ENCODE data around the gene CCL2. TPM values are rescaled to one million over a fixed set of nuclear protein-coding genes. Genes with fewer than 3 reads are reported as not detected.

The CCL2 gene
- total RNA-seq, 1 donor from 2014 or later, result 7.0 TPM

DNA sequence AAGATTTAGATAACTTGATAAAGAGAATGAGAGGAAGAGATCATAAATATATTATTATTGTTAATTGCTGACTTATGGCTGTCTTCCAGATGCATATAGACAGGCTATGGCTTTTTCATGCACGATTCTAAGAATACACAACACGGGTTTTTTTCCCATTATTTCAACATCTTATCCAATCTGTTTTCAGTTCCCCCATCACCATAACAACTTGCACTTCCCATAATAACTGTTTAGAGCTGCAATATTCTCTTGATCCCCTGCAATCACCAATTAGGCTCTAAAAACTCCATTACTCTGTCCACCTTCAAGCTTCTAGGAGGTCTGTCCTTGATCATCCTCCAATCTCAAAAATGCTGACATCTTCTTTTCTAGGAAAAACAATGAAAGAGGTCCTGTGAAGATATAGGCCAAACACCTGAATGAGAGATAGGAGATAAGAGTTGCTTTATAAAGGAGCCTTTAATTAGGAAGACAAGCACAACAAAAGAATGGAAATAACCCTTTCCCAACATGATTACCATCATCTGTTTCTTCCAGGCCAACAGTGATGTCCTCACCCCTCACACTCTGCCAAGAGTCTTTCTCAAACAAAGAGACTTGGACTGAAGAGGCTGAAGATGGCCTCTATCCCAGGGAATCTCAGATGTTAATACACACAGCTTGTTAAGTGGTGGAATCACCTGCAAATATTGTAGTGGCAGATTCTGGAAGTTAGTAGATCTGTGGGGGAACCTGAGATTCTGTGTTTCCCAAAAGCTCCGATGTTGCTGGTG, 32.2 kb upstream of the CCL2 start:
- no peak for DNase-seq (ENCODE audit: low spot score)
- peaks cover 6% of the 10 kb centered on the region for H3K27me3 Mint-ChIP-seq (ENCODE audit: insufficient read depth, low read depth)
- Histone ChIP-seq H3F3A (ENCODE audit: low read depth) (no peaks in the 10 kb centered on the region), H4K20me1 (ENCODE audit: low read depth) (no peaks in the 10 kb centered on the region), H3K4me1 (no peaks in the 10 kb centered on the region), H3K4me3 (no peak overlapping the region), H3K9ac (no peak overlapping the region), H3K79me2 (ENCODE audit: low read depth) (no peaks in the 10 kb centered on the region), H3K9me3 (ENCODE audit: low read depth) (no peaks in the 10 kb centered on the region), H2AFZ (replicated peaks) (no peak overlapping the region), H3K36me3 (no peaks in the 10 kb centered on the region), H3K4me2 (no peak overlapping the region), H3K27ac (no peak overlapping the region), H3K27me3 (no peaks in the 10 kb centered on the region)
- H3K27ac Mint-ChIP-seq, result no peak overlapping the region
- H3K36me3 Mint-ChIP-seq, result no peaks in the 10 kb centered on the region
- TF ChIP-seq, protein P1, sequence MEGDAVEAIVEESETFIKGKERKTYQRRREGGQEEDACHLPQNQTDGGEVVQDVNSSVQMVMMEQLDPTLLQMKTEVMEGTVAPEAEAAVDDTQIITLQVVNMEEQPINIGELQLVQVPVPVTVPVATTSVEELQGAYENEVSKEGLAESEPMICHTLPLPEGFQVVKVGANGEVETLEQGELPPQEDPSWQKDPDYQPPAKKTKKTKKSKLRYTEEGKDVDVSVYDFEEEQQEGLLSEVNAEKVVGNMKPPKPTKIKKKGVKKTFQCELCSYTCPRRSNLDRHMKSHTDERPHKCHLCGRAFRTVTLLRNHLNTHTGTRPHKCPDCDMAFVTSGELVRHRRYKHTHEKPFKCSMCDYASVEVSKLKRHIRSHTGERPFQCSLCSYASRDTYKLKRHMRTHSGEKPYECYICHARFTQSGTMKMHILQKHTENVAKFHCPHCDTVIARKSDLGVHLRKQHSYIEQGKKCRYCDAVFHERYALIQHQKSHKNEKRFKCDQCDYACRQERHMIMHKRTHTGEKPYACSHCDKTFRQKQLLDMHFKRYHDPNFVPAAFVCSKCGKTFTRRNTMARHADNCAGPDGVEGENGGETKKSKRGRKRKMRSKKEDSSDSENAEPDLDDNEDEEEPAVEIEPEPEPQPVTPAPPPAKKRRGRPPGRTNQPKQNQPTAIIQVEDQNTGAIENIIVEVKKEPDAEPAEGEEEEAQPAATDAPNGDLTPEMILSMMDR (IDR thresholded peaks at IDR 0.05), result no peak
- TF ChIP-seq EZH2phosphoT487 (IDR thresholded peaks at IDR 0.05) (no peak), EZH2 (IDR thresholded peaks at IDR 0.05) (no peak)
- H3K9me3 Mint-ChIP-seq, result no peaks in the 10 kb centered on the region
- H3K4me3 Mint-ChIP-seq, result no peak overlapping the region
- H3K4me1 Mint-ChIP-seq, result peaks cover 7% of the 10 kb centered on the region

DNA sequence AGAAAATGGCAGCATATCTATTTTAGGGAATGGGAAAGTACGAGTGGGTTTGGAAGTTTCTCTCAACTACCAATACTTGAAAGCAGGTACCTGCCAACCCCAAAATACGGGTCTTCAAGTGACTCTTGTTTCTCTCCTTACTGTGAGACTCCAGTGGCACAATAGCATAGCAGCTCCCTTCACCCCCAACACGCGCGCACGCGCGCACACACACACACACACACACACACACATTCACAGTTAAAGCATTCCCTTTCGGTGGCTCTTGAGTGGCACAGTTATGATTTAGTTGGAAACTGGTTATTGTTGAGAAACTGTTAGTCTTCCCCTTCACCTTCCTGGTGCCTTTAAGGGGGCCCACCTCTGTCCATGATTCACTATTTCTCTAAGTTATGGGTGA, 30.0 kb upstream of the CCL2 start:
- H3K79me2 ChIP-seq (ENCODE audit: low read depth), result no peaks in the 10 kb centered on the region
- no peak overlapping the region for H2AFZ ChIP-seq (replicated peaks)
- Mint-ChIP-seq H3K9me3 (peaks cover 5% of the 10 kb centered on the region), H3K27me3 (ENCODE audit: insufficient read depth, low read depth) (peaks cover 6% of the 10 kb centered on the region), H3K4me3 (no peak overlapping the region), H3K36me3 (no peaks in the 10 kb centered on the region), H3K4me1 (peaks cover 7% of the 10 kb centered on the region), H3K27ac (no peak overlapping the region)
- no peaks in the 10 kb centered on the region for H3K9me3 ChIP-seq (ENCODE audit: low read depth)
- no peak overlapping the region for H3K4me2 ChIP-seq
- no peaks in the 10 kb centered on the region for H4K20me1 ChIP-seq (ENCODE audit: low read depth)
- H3K27ac ChIP-seq, result no peak overlapping the region
- TF ChIP-seq EZH2phosphoT487 (IDR thresholded peaks at IDR 0.05) (no peak), EZH2 (IDR thresholded peaks at IDR 0.05) (no peak)
- TF ChIP-seq, protein P1 (IDR thresholded peaks at IDR 0.05), result no peak
- no peaks in the 10 kb centered on the region for H3K36me3 ChIP-seq
- no peaks in the 10 kb centered on the region for H3K27me3 ChIP-seq
- H3K4me1 ChIP-seq, result no peaks in the 10 kb centered on the region
- no peak for DNase-seq (ENCODE audit: low spot score)
- H3F3A ChIP-seq (ENCODE audit: low read depth), result no peaks in the 10 kb centered on the region
- no peak overlapping the region for H3K9ac ChIP-seq
- no peak overlapping the region for H3K4me3 ChIP-seq

DNA sequence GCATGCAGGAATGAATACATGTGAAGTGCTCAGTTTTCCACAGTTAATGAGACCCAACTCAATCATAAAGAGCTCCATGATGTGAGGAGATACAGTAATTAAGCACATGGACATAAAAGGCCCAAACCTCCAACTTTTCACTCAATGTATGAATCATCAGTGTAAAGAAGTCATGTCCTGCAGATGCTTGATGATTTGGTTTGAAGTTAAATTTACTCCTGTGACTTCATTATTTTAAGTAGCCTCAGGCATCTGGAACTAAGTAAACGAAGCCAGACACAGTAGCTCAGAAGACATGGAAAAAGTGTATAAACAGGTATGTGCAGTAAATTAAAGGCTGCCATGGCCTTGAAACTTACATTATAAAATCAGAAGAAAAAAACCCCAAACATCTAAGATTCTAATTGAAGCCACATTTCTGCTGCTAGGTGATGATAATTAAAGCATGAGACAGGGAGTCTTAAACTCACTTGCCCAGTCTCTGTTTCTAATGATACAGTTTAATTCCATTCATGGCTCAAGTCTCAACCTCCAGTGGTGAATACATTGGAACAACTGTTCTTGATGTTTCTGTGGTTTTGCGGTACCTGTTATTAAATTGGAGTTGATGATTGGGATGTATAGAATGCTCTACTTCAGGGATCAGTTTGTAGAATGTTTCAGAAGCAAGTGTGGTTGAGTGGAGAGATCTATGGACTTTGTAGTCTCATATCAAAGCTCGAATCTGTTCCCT, 28.9 kb upstream of the CCL2 start:
- no peak for DNase-seq (ENCODE audit: low spot score)
- Histone ChIP-seq H3K9ac (no peak overlapping the region), H3K27ac (no peak overlapping the region), H3K4me3 (no peak overlapping the region), H3K4me2 (no peak overlapping the region), H3K9me3 (ENCODE audit: low read depth) (peaks cover 4% of the 10 kb centered on the region), H3K79me2 (ENCODE audit: low read depth) (no peaks in the 10 kb centered on the region), H3K36me3 (no peaks in the 10 kb centered on the region), H3K27me3 (no peaks in the 10 kb centered on the region), H4K20me1 (ENCODE audit: low read depth) (no peaks in the 10 kb centered on the region), H2AFZ (replicated peaks) (no peak overlapping the region), H3K4me1 (no peaks in the 10 kb centered on the region), H3F3A (ENCODE audit: low read depth) (no peaks in the 10 kb centered on the region)
- Mint-ChIP-seq H3K9me3 (peaks cover 14% of the 10 kb centered on the region), H3K4me3 (no peak overlapping the region), H3K4me1 (peaks cover 4% of the 10 kb centered on the region), H3K27me3 (ENCODE audit: insufficient read depth, low read depth) (peaks cover 3% of the 10 kb centered on the region), H3K36me3 (no peaks in the 10 kb centered on the region), H3K27ac (no peak overlapping the region)
- TF ChIP-seq, protein P1 (IDR thresholded peaks at IDR 0.05), result no peak
- TF ChIP-seq EZH2 (IDR thresholded peaks at IDR 0.05) (no peak), EZH2phosphoT487 (IDR thresholded peaks at IDR 0.05) (no peak)

Measured in neural progenitor cell (in vitro differentiated cells).